ENCODE results near the gene DTNB.

DNA sequence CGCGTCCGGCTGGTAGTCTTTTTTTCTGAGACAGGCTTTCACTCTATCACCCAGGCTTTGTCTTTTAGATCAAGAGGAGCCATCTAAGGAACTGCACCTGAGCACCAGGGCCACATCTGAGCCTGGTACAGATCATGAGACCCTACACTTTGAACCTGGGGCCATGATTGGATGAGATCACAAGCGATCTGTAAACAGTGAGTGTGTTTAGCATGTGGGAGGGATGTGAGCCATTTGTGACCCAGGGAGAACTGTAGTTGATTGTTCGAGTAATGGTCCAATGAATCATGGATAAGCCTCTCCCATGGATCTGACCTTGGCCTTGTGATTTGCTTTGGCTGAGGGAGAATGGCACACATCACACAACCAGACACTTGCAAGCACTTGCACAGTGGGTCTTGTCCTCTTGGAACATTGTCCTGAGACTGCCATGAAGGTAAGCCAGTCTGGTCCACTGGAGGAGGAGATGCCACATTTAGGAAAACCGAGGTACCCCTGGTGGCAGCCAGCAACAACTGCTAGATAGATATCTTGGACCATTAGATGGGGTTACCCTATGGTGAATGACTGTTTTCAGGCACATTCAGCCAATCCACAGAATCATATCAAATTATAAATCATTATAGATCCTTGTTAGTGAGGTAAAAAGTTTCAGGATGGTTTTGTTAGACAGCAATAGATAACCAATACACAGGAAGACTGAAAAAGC, 19.5 kb upstream of the DTNB start:
- no peak for TF ChIP-seq NFIC (IDR thresholded peaks at IDR 0.05; ENCODE audit: low read depth, low read length)
- no peak for TF ChIP-seq NBN (IDR thresholded peaks at IDR 0.05)
- no peak for TF ChIP-seq CTCF (IDR thresholded peaks at IDR 0.05 in 2 of 3, conservative IDR thresholded peaks at IDR 0.05 in 1 of 3; ENCODE audit: control insufficient read depth in 2 of 3, extremely low read depth in 1 of 3, insufficient read depth in 1 of 3, low read depth in 3 of 3, low read length in 3 of 3)
- TF ChIP-seq JUND (IDR thresholded peaks at IDR 0.05; ENCODE audit: low read depth, low read length) = no peak
- TF ChIP-seq TAF1 (IDR thresholded peaks at IDR 0.05; ENCODE audit: borderline replicate concordance, low read depth, low read length) = no peak
- no peak for TF ChIP-seq PML (IDR thresholded peaks at IDR 0.05; ENCODE audit: low read length)
- TF ChIP-seq POLR2AphosphoS5 (IDR thresholded peaks at IDR 0.05; ENCODE audit: low read length) = no peak
- no peak for TF ChIP-seq RAD21 (IDR thresholded peaks at IDR 0.05; ENCODE audit: insufficient read depth, low read depth, low read length)
- TF ChIP-seq DPF2 (IDR thresholded peaks at IDR 0.05) = no peak
- no peak for TF ChIP-seq EP300 (IDR thresholded peaks at IDR 0.05; ENCODE audit: borderline replicate concordance in 1 of 2, control insufficient read depth in 1 of 2, low read depth in 2 of 2, low read length in 2 of 2)

Data from GM12878 (cell line).